ENCODE results near the gene HTRA1. TPM values are rescaled to one million over a fixed set of nuclear protein-coding genes. Genes with fewer than 3 reads are reported as not detected.

HTRA1 gene
- total and polyA plus RNA-seq, 2 donors from 2014 or later: 86.0 to 345 TPM

DNA sequence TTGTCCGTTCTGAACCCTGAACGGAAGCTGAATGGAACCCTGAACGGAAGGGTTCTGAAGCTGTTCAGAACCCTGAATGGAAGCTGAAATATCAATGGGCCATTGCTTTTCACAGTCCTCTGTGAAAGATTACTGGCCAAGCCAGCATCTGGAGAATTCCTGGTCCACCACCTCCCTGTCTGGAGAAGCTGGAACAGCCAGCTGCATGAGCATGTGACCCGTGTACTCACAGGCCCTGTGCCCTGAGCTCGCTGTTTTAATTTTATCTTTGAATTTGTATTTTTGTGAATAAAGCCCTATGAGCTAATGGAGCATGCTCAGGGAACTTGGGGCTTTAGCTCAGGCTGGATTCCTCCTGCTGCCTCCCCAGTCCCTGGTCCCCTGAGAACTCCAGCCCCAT lies 37.2 kb downstream of the HTRA1 start:
- TF ChIP-seq, protein P1, sequence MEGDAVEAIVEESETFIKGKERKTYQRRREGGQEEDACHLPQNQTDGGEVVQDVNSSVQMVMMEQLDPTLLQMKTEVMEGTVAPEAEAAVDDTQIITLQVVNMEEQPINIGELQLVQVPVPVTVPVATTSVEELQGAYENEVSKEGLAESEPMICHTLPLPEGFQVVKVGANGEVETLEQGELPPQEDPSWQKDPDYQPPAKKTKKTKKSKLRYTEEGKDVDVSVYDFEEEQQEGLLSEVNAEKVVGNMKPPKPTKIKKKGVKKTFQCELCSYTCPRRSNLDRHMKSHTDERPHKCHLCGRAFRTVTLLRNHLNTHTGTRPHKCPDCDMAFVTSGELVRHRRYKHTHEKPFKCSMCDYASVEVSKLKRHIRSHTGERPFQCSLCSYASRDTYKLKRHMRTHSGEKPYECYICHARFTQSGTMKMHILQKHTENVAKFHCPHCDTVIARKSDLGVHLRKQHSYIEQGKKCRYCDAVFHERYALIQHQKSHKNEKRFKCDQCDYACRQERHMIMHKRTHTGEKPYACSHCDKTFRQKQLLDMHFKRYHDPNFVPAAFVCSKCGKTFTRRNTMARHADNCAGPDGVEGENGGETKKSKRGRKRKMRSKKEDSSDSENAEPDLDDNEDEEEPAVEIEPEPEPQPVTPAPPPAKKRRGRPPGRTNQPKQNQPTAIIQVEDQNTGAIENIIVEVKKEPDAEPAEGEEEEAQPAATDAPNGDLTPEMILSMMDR (IDR thresholded peaks at IDR 0.05; ENCODE audit: borderline replicate concordance, extremely low read depth, insufficient read depth): no peak
- H3K27ac ChIP-seq (ENCODE audit: low read depth in 2 of 2, low read length in 2 of 2): peak overlapping the region; percentile 38 to 69
- DNase-seq: peak in 1 of 5 donors; percentile 59
- H3K36me3 ChIP-seq (ENCODE audit: control insufficient read depth in 2 of 3, insufficient read depth in 3 of 3, low read length in 3 of 3): no peaks in the 10 kb centered on the region
- FAIRE-seq: no peak
- no peaks in the 10 kb centered on the region for H3K27me3 ChIP-seq (ENCODE audit: control insufficient read depth, insufficient read depth, low read length)
- H3K4me3 ChIP-seq (ENCODE audit: low read length in 3 of 3): no peak overlapping the region
- intact Hi-C loops (cut with DNase I): no loop called here
- H3K9me3 ChIP-seq (ENCODE audit: control insufficient read depth in 2 of 3, insufficient read depth in 1 of 3, low read length in 3 of 3): no peaks in the 10 kb centered on the region
- H3K9ac ChIP-seq (ENCODE audit: low read length in 3 of 3): no peak overlapping the region
- peaks cover 0 to 13% (median 9%) of the 10 kb centered on the region in 3 donors for H3K4me1 ChIP-seq (ENCODE audit: control insufficient read depth in 2 of 3, insufficient read depth in 2 of 3, low read depth in 1 of 3, low read length in 3 of 3)

DNA sequence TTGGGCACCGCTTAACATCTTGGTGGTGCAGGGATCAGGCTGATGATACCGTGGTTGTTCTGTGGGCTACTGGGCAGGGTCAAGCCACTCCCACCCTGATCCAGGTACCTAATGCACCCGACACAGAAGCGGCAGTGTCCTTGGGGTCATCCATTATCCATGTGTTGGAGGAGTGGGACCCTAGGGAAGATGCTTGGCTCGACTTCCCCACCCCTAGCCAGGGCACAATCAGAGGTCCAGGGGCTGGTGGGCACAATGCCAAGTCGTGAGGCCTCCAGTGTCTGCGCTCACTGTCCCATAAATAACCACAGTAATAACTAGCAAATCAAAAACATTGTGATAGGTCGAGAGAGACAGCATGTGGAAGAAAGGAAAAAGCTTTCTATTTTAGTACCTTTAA lies 37.7 kb downstream of the HTRA1 start:
- FAIRE-seq (no peak), DNase-seq (peak in 1 of 5 donors; percentile 37)
- Histone ChIP-seq H3K9me3 (ENCODE audit: control insufficient read depth in 2 of 3, insufficient read depth in 1 of 3, low read length in 3 of 3) (no peaks in the 10 kb centered on the region), H3K36me3 (ENCODE audit: control insufficient read depth in 2 of 3, insufficient read depth in 3 of 3, low read length in 3 of 3) (no peaks in the 10 kb centered on the region), H3K27me3 (ENCODE audit: control insufficient read depth, insufficient read depth, low read length) (no peaks in the 10 kb centered on the region), H3K4me3 (ENCODE audit: low read length in 3 of 3) (no peak overlapping the region), H3K4me1 (ENCODE audit: control insufficient read depth in 2 of 3, insufficient read depth in 2 of 3, low read depth in 1 of 3, low read length in 3 of 3) (peaks cover 0 to 13% (median 9%) of the 10 kb centered on the region in 3 donors), H3K27ac (ENCODE audit: low read depth in 2 of 2, low read length in 2 of 2) (peak overlapping the region; percentile 38 to 69), H3K9ac (ENCODE audit: low read length in 3 of 3) (no peak overlapping the region)
- TF ChIP-seq, protein P1 (IDR thresholded peaks at IDR 0.05; ENCODE audit: borderline replicate concordance, extremely low read depth, insufficient read depth): no peak
- intact Hi-C loops (cut with DNase I): no loop called here

DNA sequence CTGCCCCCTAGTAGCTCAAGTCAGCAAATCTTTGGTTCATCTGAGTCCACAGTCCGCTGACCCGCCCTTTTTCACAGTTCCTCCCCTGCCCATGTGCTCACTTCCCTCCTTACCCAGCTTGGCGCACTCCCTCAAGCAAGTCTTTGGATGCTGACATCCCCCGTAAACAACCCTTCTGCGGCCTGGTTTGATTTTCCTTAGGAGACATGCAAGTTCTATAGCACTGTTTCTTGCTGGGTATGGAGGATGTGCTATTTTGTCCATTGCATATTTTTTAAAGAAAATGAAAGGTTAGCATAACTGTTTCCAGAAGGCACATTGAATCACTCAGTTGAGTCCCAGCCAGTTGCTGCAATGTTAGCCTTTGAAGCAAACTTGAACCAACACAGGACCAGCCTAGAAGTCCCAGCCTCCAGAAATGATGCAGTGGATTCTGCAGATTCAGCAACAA lies 38.2 kb downstream of the HTRA1 start:
- no peak overlapping the region for H3K27ac ChIP-seq (ENCODE audit: low read depth in 2 of 2, low read length in 2 of 2)
- DNase-seq (peak in 2 of 5 donors; percentile 24 to 66), FAIRE-seq (no peak)
- no peaks in the 10 kb centered on the region for H3K27me3 ChIP-seq (ENCODE audit: control insufficient read depth, insufficient read depth, low read length)
- intact Hi-C loops (cut with DNase I): no loop called here
- H3K4me3 ChIP-seq (ENCODE audit: low read length in 3 of 3): no peak overlapping the region
- TF ChIP-seq, protein P1 (IDR thresholded peaks at IDR 0.05; ENCODE audit: borderline replicate concordance, extremely low read depth, insufficient read depth): no peak
- H3K4me1 ChIP-seq (ENCODE audit: control insufficient read depth in 2 of 3, insufficient read depth in 2 of 3, low read depth in 1 of 3, low read length in 3 of 3): peaks cover 0 to 13% (median 11%) of the 10 kb centered on the region in 3 donors
- H3K9me3 ChIP-seq (ENCODE audit: control insufficient read depth in 2 of 3, insufficient read depth in 1 of 3, low read length in 3 of 3): no peaks in the 10 kb centered on the region
- no peak overlapping the region for H3K9ac ChIP-seq (ENCODE audit: low read length in 3 of 3)
- H3K36me3 ChIP-seq (ENCODE audit: control insufficient read depth in 2 of 3, insufficient read depth in 3 of 3, low read length in 3 of 3): no peaks in the 10 kb centered on the region

DNA sequence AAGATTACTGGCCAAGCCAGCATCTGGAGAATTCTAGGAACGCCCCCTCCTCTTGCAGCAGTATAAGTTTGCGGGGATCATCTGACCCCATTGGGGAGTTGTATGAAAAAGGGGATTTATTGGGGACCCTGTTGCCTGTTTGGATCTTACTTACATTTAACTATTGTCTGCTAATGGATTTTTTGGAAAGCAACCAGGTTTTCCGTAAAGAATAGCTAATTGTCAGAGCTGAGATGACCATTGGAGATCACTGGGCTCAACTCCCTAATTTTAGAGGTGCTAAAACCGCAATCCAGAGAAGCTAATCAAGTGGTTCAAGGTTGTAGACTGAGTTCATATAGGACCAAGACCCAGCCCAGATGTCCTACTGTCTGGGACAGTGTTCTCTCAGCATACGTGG lies 38.8 kb downstream of the HTRA1 start:
- FAIRE-seq: no peak
- intact Hi-C loops (cut with DNase I): no loop called here

More for the DNA sequence above, 38.8 kb downstream of the HTRA1 start:
- Histone ChIP-seq H3K9me3 (ENCODE audit: control insufficient read depth in 2 of 3, insufficient read depth in 1 of 3, low read length in 3 of 3) (no peaks in the 10 kb centered on the region), H3K27ac (ENCODE audit: low read depth in 2 of 2, low read length in 2 of 2) (peak overlapping the region in 1 of 2 donors; percentile 24), H3K36me3 (ENCODE audit: control insufficient read depth in 2 of 3, insufficient read depth in 3 of 3, low read length in 3 of 3) (no peaks in the 10 kb centered on the region), H3K9ac (ENCODE audit: low read length in 3 of 3) (no peak overlapping the region), H3K4me1 (ENCODE audit: control insufficient read depth in 2 of 3, insufficient read depth in 2 of 3, low read depth in 1 of 3, low read length in 3 of 3) (peaks cover 0 to 14% (median 13%) of the 10 kb centered on the region in 3 donors), H3K4me3 (ENCODE audit: low read length in 3 of 3) (no peak overlapping the region), H3K27me3 (ENCODE audit: control insufficient read depth, insufficient read depth, low read length) (no peaks in the 10 kb centered on the region)
- no peak for DNase-seq
- TF ChIP-seq, protein P1 (IDR thresholded peaks at IDR 0.05; ENCODE audit: borderline replicate concordance, extremely low read depth, insufficient read depth): no peak

Data from kidney (tissue), 14 donors.